Activated CD8-positive, alpha-beta memory T cell treated with anti-CD3 and anti-CD28 coated beads for 1 hour (primary cell): ENCODE measurements around the gene SRPK2.
"Not testable (repeated sequence)": the region's sequence is repeated elsewhere in the genome, so short reads cannot be mapped to it uniquely, and the experiment has no call there.

Experiments
- DNase-seq, 2 donors: peaks; one replicate each; pipeline ENCODE4 v3.0.0-alpha.2; 2020; ENCODE audit warnings: low read depth in 1 of 2; ENCODE audit errors: extremely low read depth in 1 of 2

The SRPK2 gene

GRCh38 chr7:105305633-105306032 lies 83.1 kb downstream of the SRPK2 start:
- no peak for DNase-seq

- no peak for DNase-seq
These were observed 84.5 kb downstream of the SRPK2 start for GRCh38 chr7:105304040-105304895.

GRCh38 chr7:105300587-105300986 lies 88.1 kb downstream of the SRPK2 start:
- not testable (repeated sequence) for DNase-seq

- DNase-seq: no peak
These were observed 90.3 kb downstream of the SRPK2 start for GRCh38 chr7:105298439-105298894.

GRCh38 chr7:105297985-105298384 lies 90.7 kb downstream of the SRPK2 start:
- DNase-seq: no peak

GRCh38 chr7:105297309-105297708 lies 91.4 kb downstream of the SRPK2 start:
- no peak for DNase-seq

- DNase-seq: no peak
These were observed 92.2 kb downstream of the SRPK2 start for GRCh38 chr7:105296491-105296890.

- DNase-seq: no peak
These were observed 92.9 kb downstream of the SRPK2 start for GRCh38 chr7:105295596-105296352.

- DNase-seq: not testable (repeated sequence)
These were observed 94.2 kb downstream of the SRPK2 start for GRCh38 chr7:105294482-105294881.

GRCh38 chr7:105289704-105290103 lies 99.0 kb downstream of the SRPK2 start:
- DNase-seq: no peak

GRCh38 chr7:105286441-105286840 lies 102.3 kb downstream of the SRPK2 start:
- no peak for DNase-seq

GRCh38 chr7:105285118-105285874 lies 103.4 kb downstream of the SRPK2 start:
- no peak for DNase-seq

GRCh38 chr7:105284014-105284413 lies 104.7 kb downstream of the SRPK2 start:
- DNase-seq: no peak

- no peak for DNase-seq
These were observed 106.8 kb downstream of the SRPK2 start for GRCh38 chr7:105281966-105282365.

GRCh38 chr7:105279688-105280007 lies 109.1 kb downstream of the SRPK2 start:
- DNase-seq: no peak

- DNase-seq: no peak
These were observed 109.6 kb downstream of the SRPK2 start for GRCh38 chr7:105278973-105279687.

- no peak for DNase-seq
These were observed 110.2 kb downstream of the SRPK2 start for GRCh38 chr7:105278565-105278964.

- DNase-seq: no peak
These were observed 111.4 kb downstream of the SRPK2 start for GRCh38 chr7:105277341-105277740.

GRCh38 chr7:105270117-105270516 lies 118.6 kb downstream of the SRPK2 start:
- no peak for DNase-seq

GRCh38 chr7:105269397-105269796 lies 119.3 kb downstream of the SRPK2 start:
- no peak for DNase-seq
